PC-3 (cell line): ENCODE data around the gene SMIM33. TPM values are rescaled to one million over a fixed set of nuclear protein-coding genes. Genes with fewer than 3 reads are reported as not detected.

ENCODE experiments used
- ATAC-seq: fragments of 200-7000 bp; cut with Tn5 transposase; 2 replicates; pipeline ENCODE4 v1.9.1; 2020; ENCODE audit warnings: mild to moderate bottlenecking, moderate library complexity
- BruUV-seq: library from RNA; stranded (reverse); fragments of 400-500 nt; replicated peaks from 2 replicates; lab custom pipeline; 2021; lab: Mats Ljungman, UMichigan
- CTCF ChIA-PET: fragments of 300-600 bp; sonication (Branson Sonifier 250); formaldehyde crosslinking; loops from one replicate; lab custom pipeline; 2022; ENCODE audit warnings: antibody characterized with exemption; lab: Charles Lee
- POLR2A ChIA-PET: fragments of 300-600 bp; sonication (Branson Sonifier 250); formaldehyde crosslinking; loops from one replicate; lab custom pipeline; 2022; ENCODE audit warnings: antibody characterized with exemption; ENCODE audit not compliant: unreplicated experiment; lab: Charles Lee
- DNase-seq: peaks from one replicate; pipeline ENCODE4 v3.0.0-alpha.2; 2015
- H2AFZ ChIP-seq: fragments of 300-600 bp; sonication (generic); 2 replicates; pipeline ENCODE4 v1.6.0; 2016; ENCODE audit warnings: antibody characterized with exemption, low read length
- H3F3A ChIP-seq: fragments of 300-600 bp; sonication (generic); one replicate; pipeline ENCODE4 v1.6.0; 2017; ENCODE audit warnings: antibody characterized with exemption, low read length, control low read depth, mild to moderate bottlenecking; ENCODE audit not compliant: unreplicated experiment
- H3K27ac ChIP-seq: fragments of 300-600 bp; sonication (generic); 2 replicates; pipeline ENCODE4 v1.5.1; 2016; ENCODE audit warnings: mild to moderate bottlenecking, low read length
- H3K27me3 ChIP-seq: fragments of 300-600 bp; sonication (generic); 2 replicates; pipeline ENCODE4 v1.6.1; 2016; ENCODE audit warnings: low read length, mixed read lengths
- H3K36me3 ChIP-seq: fragments of 300-600 bp; sonication (generic); 2 replicates; pipeline ENCODE4 v1.6.1; 2016; ENCODE audit warnings: low read depth, mixed run types, low read length, mixed read lengths
- H3K4me1 ChIP-seq: fragments of 300-600 bp; sonication (generic); 2 replicates; pipeline ENCODE4 v1.5.1; 2016; ENCODE audit warnings: low read length; ENCODE audit not compliant: insufficient read depth
- H3K4me2 ChIP-seq: fragments of 300-600 bp; sonication (generic); 2 replicates; pipeline ENCODE4 v1.6.0; 2016; ENCODE audit warnings: low read length
- H3K4me3 ChIP-seq: fragments of 300-600 bp; sonication (generic); 2 replicates; pipeline ENCODE4 v1.5.1; 2016; ENCODE audit warnings: mild to moderate bottlenecking, low read length, mixed read lengths
- H3K79me2 ChIP-seq: fragments of 300-600 bp; sonication (generic); 2 replicates; pipeline ENCODE4 v1.6.1; 2017; ENCODE audit warnings: low read length, mixed read lengths
- H3K9ac ChIP-seq: fragments of 300-600 bp; sonication (generic); 2 replicates; pipeline ENCODE4 v1.6.0; 2016; ENCODE audit warnings: mild to moderate bottlenecking, low read length
- H3K9me2 ChIP-seq: fragments of 300-600 bp; sonication (generic); replicated peaks from 2 replicates; pipeline ENCODE4 v1.6.1; 2016; ENCODE audit warnings: mixed run types, low read length, mixed read lengths
- H3K9me3 ChIP-seq: fragments of 300-600 bp; sonication (generic); 2 replicates; pipeline ENCODE4 v1.6.1; 2016; ENCODE audit warnings: low read length, mixed read lengths
- H4K20me1 ChIP-seq: fragments of 300-600 bp; sonication (generic); 2 replicates; pipeline ENCODE4 v1.6.1; 2016; ENCODE audit warnings: low read length, mixed read lengths
- EZH2 ChIP-seq: fragments of 300-600 bp; sonication (generic); IDR thresholded peaks from one replicate; pipeline ENCODE4 v1.6.1; 2017; ENCODE audit warnings: antibody characterized with exemption, mild to moderate bottlenecking, low read length; ENCODE audit not compliant: unreplicated experiment
- EZH2phosphoT487 ChIP-seq: fragments of 300-600 bp; sonication (generic); IDR thresholded peaks from 2 replicates; pipeline ENCODE4 v1.6.1; 2018; ENCODE audit warnings: mild to moderate bottlenecking, antibody characterized with exemption, low read length, borderline replicate concordance
- intact Hi-C: fragments of 100-400 bp; cut with micrococcal nuclease; formaldehyde crosslinking; loops from 2 replicates; pipeline ENCODE4 v1.9.0; 2023
- total RNA-seq: library from RNA; depleted of rRNA; stranded (reverse); fragments of >200 nt; gene quantifications from 2 replicates; pipeline ENCODE4 v1.2.3, GENCODE V29; 2014
- TF ChIP-seq, protein P1 (sequence below): fragments of 300-600 bp; sonication (generic); conservative IDR thresholded peaks from 2 replicates; pipeline ENCODE4 v1.5.1; 2017; ENCODE audit warnings: antibody characterized with exemption, low read depth, mild to moderate bottlenecking, low read length

Gene SMIM33
- total RNA-seq, 1 experiment from 2014 or later: not detected

DNA sequence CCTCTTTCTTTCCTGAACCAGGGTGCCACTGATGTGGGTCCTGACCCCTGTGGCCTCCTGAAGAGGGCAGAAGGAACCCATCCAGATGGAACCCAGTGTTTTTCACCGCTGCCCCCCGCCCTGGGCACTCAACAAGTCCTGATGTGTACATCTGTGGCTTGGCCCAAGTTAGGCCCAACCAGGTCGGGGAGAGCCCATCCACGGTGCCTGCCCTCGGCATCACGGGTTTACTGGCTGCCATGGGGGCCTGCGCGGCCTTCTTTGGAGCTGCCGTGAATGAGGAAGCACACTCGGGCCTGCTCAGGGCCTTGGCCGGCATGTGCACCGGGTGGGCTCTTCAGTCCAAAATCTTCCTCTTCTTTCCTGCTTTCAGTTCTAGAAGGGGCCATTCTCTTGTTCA lies 14.0 kb upstream of the SMIM33 start:
- CTCF ChIA-PET: no interaction called here
- no peaks in the 10 kb centered on the region for H3K79me2 ChIP-seq
- H2AFZ ChIP-seq: no peak overlapping the region
- H3F3A ChIP-seq: no peaks in the 10 kb centered on the region
- H3K4me2 ChIP-seq: no peak overlapping the region
- DNase-seq: no peak
- TF ChIP-seq EZH2phosphoT487 (no peak), EZH2 (no peak)
- TF ChIP-seq, protein P1, sequence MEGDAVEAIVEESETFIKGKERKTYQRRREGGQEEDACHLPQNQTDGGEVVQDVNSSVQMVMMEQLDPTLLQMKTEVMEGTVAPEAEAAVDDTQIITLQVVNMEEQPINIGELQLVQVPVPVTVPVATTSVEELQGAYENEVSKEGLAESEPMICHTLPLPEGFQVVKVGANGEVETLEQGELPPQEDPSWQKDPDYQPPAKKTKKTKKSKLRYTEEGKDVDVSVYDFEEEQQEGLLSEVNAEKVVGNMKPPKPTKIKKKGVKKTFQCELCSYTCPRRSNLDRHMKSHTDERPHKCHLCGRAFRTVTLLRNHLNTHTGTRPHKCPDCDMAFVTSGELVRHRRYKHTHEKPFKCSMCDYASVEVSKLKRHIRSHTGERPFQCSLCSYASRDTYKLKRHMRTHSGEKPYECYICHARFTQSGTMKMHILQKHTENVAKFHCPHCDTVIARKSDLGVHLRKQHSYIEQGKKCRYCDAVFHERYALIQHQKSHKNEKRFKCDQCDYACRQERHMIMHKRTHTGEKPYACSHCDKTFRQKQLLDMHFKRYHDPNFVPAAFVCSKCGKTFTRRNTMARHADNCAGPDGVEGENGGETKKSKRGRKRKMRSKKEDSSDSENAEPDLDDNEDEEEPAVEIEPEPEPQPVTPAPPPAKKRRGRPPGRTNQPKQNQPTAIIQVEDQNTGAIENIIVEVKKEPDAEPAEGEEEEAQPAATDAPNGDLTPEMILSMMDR: no peak
- H3K4me1 ChIP-seq: peaks cover 6% of the 10 kb centered on the region; the same call in 1 of the 2 replicates
- POLR2A ChIA-PET: no interaction called here
- ATAC-seq: no peak
- BruUV-seq: no TSS peak
- no peaks in the 10 kb centered on the region for H3K9me3 ChIP-seq
- no peak overlapping the region for H3K4me3 ChIP-seq
- H3K9ac ChIP-seq: no peak overlapping the region
- no peaks in the 10 kb centered on the region for H3K36me3 ChIP-seq
- no peaks in the 10 kb centered on the region for H3K27me3 ChIP-seq
- intact Hi-C loops: no loop called here
- no peaks in the 10 kb centered on the region for H3K9me2 ChIP-seq
- no peaks in the 10 kb centered on the region for H4K20me1 ChIP-seq
- no peak overlapping the region for H3K27ac ChIP-seq

- H3K27me3 ChIP-seq: no peaks in the 10 kb centered on the region
- intact Hi-C loops: no loop called here
- H3K79me2 ChIP-seq: no peaks in the 10 kb centered on the region
- H2AFZ ChIP-seq: no peak overlapping the region
- H3K4me1 ChIP-seq: peaks cover 6% of the 10 kb centered on the region; the same call in 1 of the 2 replicates
- H3K27ac ChIP-seq: no peak overlapping the region
- no peak overlapping the region for H3K4me3 ChIP-seq
- ChIA-PET CTCF (no interaction called here), POLR2A (no interaction called here)
- ATAC-seq (no peak), DNase-seq (no peak)
- no peak overlapping the region for H3K9ac ChIP-seq
- no peaks in the 10 kb centered on the region for H3F3A ChIP-seq
- no peak overlapping the region for H3K4me2 ChIP-seq
- no peak for TF ChIP-seq EZH2phosphoT487
- TF ChIP-seq, protein P1: no peak
- no peak for TF ChIP-seq EZH2
- no TSS peak for BruUV-seq
- no peaks in the 10 kb centered on the region for H4K20me1 ChIP-seq
- no peaks in the 10 kb centered on the region for H3K36me3 ChIP-seq
- H3K9me3 ChIP-seq: no peaks in the 10 kb centered on the region
- no peaks in the 10 kb centered on the region for H3K9me2 ChIP-seq
Observed at GRCh38 chr5:139457241-139457640, 13.6 kb upstream of the SMIM33 start.

DNA sequence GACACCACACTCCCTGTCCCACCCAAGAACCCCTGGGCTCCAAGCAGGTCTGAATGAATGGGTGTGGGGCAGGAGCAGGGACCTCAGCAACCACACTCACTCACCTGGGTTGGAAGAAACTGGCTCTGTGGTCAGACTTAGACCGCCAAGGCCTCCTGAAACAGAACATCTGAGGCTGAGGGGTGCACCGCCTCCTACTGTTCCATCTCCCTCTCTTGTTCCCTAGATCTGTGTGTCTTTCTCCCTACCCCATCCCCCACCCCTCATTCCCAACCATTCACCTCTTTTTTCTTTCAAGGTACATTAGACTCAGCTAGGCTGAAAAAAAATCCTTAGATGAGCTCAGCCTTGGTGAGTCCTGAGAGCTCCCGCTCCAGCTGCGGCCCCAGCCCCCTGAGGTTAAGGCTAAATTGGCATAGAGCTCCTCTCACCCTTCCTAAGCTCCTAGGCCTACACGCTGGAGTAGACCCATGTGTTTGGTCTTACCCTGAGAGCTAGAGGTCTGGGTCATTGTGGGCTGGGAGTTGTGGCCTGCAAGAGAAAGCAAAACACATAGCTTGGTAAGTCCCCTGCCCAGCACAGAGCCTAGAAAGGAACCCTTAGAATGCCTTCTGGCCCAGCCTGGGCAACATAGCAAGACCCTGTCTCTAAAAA lies 13.0 kb upstream of the SMIM33 start:
- intact Hi-C loops: no loop called here
- CTCF ChIA-PET: no interaction called here

More for the DNA sequence above, 13.0 kb upstream of the SMIM33 start:
- peaks cover 6% of the 10 kb centered on the region; the same call in 1 of the 2 replicates for H3K4me1 ChIP-seq
- TF ChIP-seq, protein P1: no peak
- no peak for TF ChIP-seq EZH2
- TF ChIP-seq EZH2phosphoT487: no peak
- no peak overlapping the region for H3K9ac ChIP-seq
- BruUV-seq: no TSS peak
- no peaks in the 10 kb centered on the region for H3K9me2 ChIP-seq
- no peak overlapping the region for H2AFZ ChIP-seq
- H3K4me3 ChIP-seq: no peak overlapping the region
- DNase-seq (no peak), ATAC-seq (no peak)
- POLR2A ChIA-PET: interaction anchor here (0.7 kb wide), 1 partner anchor 28 kb away, joined by 15 read pairs; no protein-coding TSS in a partner anchor
- no peak overlapping the region for H3K27ac ChIP-seq
- H3K9me3 ChIP-seq: no peaks in the 10 kb centered on the region
- no peaks in the 10 kb centered on the region for H3K36me3 ChIP-seq
- no peaks in the 10 kb centered on the region for H4K20me1 ChIP-seq
- no peak overlapping the region for H3K4me2 ChIP-seq
- H3K79me2 ChIP-seq: no peaks in the 10 kb centered on the region
- H3K27me3 ChIP-seq: no peaks in the 10 kb centered on the region
- no peaks in the 10 kb centered on the region for H3F3A ChIP-seq
